IPS-15b (cell line): ENCODE measurements around the gene SH3BP5L.
"Not testable (repeated sequence)": the region's sequence is repeated elsewhere in the genome, so short reads cannot be mapped to it uniquely, and the experiment has no call there.

ENCODE experiments used
- H3K27me3 ChIP-seq: one replicate; pipeline ENCODE4 v1.6.1; 2013; ENCODE audit warnings: low read length; ENCODE audit not compliant: control insufficient read depth, insufficient read depth
- H3K36me3 ChIP-seq: one replicate; pipeline ENCODE4 v1.6.1; 2013; ENCODE audit warnings: low read length; ENCODE audit not compliant: control insufficient read depth, insufficient read depth
- H3K4me1 ChIP-seq: one replicate; pipeline ENCODE4 v1.6.1; 2013; ENCODE audit warnings: mild to moderate bottlenecking, low read length; ENCODE audit not compliant: control insufficient read depth, insufficient read depth
- H3K4me3 ChIP-seq: one replicate; pipeline ENCODE4 v1.5.1; 2013; ENCODE audit warnings: low read depth, low read length
- H3K9ac ChIP-seq: one replicate; pipeline ENCODE4 v1.6.1; 2013; ENCODE audit warnings: low read depth, mild to moderate bottlenecking, low read length
- H3K9me3 ChIP-seq: one replicate; pipeline ENCODE4 v1.6.1; 2013; ENCODE audit warnings: mild to moderate bottlenecking, low read length; ENCODE audit not compliant: control insufficient read depth, insufficient read depth

Gene SH3BP5L

GRCh38 chr1:248800459-248800858 is 25.3 kb downstream of the SH3BP5L start:
- peaks cover 9% of the 10 kb centered on the region for H3K9me3 ChIP-seq
- H3K9ac ChIP-seq = no peak overlapping the region
- no peaks in the 10 kb centered on the region for H3K4me1 ChIP-seq
- H3K27me3 ChIP-seq = no peaks in the 10 kb centered on the region
- no peaks in the 10 kb centered on the region for H3K36me3 ChIP-seq
- H3K4me3 ChIP-seq = no peak overlapping the region

- Histone ChIP-seq H3K4me3 (no peak overlapping the region), H3K4me1 (no peaks in the 10 kb centered on the region), H3K9me3 (peaks cover 13% of the 10 kb centered on the region), H3K27me3 (no peaks in the 10 kb centered on the region), H3K9ac (no peak overlapping the region), H3K36me3 (no peaks in the 10 kb centered on the region)
Measured at GRCh38 chr1:248798791-248799190, 26.9 kb downstream of the SH3BP5L start.

GRCh38 chr1:248794663-248795062 is 31.1 kb downstream of the SH3BP5L start:
- not testable (repeated sequence) for H3K9ac ChIP-seq, H3K36me3 ChIP-seq, H3K9me3 ChIP-seq, H3K27me3 ChIP-seq, H3K4me1 ChIP-seq, H3K4me3 ChIP-seq

DNA sequence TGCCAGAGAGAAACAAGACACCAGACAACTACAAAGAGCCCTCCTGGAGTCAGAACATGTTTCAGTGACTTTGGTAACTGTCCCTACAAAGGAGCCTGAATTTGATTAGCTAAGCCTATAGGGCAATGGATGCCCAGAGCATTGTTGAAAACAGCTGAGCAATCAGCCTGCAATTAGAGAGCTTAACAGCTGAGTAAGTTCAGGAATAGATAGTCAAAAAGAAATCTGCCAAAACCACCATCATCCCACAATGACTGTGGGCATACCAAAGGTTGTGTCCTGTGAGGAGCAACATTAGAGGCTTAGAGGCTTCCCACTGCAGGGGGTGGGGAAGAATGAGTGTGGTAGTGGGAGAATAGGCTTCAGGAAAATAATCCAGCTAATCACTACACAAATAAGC is 32.1 kb downstream of the SH3BP5L start:
- Histone ChIP-seq H3K27me3 (no peaks in the 10 kb centered on the region), H3K4me1 (no peaks in the 10 kb centered on the region), H3K9me3 (peaks cover 5% of the 10 kb centered on the region), H3K9ac (no peak overlapping the region), H3K4me3 (no peak overlapping the region), H3K36me3 (no peaks in the 10 kb centered on the region)

DNA sequence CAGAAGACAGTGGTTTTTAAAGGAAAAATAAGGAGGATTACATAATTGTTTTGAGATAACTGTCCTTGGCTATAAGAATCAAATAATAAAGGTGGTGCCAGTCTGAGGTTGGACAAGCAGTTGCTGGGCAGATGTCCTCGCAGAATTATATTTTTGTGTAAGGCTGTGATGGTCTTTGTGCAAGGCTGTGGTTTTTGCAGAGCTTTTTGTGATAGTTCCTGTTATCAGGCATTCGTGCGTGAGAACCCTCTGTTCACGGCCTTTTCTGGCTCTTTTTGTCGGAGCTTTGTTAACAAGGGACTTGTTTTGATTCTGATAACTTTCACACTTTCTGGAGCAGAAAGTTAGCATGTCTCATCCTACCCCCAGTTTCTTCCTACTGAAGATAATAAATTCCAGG is 33.4 kb downstream of the SH3BP5L start:
- Histone ChIP-seq H3K4me1 (no peaks in the 10 kb centered on the region), H3K9ac (no peak overlapping the region), H3K27me3 (no peaks in the 10 kb centered on the region), H3K4me3 (no peak overlapping the region), H3K9me3 (peaks cover 9% of the 10 kb centered on the region), H3K36me3 (no peaks in the 10 kb centered on the region)

- Histone ChIP-seq H3K36me3 (no peaks in the 10 kb centered on the region), H3K27me3 (no peaks in the 10 kb centered on the region)
Measured at GRCh38 chr1:248791010-248791409, 34.7 kb downstream of the SH3BP5L start.

DNA sequence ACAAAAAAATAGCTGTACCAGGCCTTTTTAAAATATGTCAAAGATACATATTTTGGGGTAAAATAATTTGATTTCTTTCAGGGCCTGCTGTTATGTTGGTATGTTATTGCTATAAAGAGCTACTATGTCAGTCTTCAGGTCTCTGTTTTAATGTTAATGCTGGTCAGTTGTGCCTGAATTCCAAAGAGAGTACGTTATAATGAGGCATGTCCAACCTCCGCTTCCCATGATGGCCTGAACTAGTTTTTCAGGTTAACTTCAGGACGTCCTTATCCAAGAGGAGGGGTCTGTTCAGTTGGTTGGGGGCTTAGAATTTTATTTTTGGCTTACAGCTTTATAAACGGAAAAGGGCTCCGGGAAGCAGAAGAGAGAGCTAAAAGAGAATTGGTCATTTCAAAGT is 35.3 kb downstream of the SH3BP5L start:
- H3K36me3 ChIP-seq = no peaks in the 10 kb centered on the region
- H3K9me3 ChIP-seq = peaks cover 9% of the 10 kb centered on the region
- H3K27me3 ChIP-seq = no peaks in the 10 kb centered on the region
- no peak overlapping the region for H3K4me3 ChIP-seq
- H3K9ac ChIP-seq = no peak overlapping the region
- H3K4me1 ChIP-seq = no peaks in the 10 kb centered on the region

More at GRCh38 chr1:248791010-248791409, 34.7 kb downstream of the SH3BP5L start:
- H3K9me3 ChIP-seq = peaks cover 9% of the 10 kb centered on the region
- no peak overlapping the region for H3K4me3 ChIP-seq
- H3K9ac ChIP-seq = no peak overlapping the region
- no peaks in the 10 kb centered on the region for H3K4me1 ChIP-seq

DNA sequence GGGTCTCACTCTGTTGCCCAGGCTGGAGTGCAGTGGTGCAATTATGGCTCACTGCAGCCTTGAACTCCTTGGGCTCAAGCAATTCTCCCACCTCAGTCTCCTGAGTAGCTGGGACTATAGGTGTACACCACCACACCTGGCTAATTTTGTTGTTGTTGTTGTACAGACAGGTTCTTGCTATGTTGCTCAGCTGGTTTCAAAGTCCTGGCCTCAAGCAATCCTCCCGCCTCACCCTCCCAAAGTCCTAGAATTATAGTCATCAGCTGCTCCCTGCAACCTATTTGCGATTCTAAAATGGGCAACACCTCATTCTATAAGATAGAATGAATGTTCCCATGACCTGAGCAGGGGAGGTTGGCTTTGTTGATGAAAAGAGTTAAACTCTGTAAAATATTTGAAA is 36.4 kb downstream of the SH3BP5L start:
- H3K36me3 ChIP-seq, H3K9ac ChIP-seq, H3K27me3 ChIP-seq, H3K9me3 ChIP-seq, H3K4me1 ChIP-seq, H3K4me3 ChIP-seq: not testable (repeated sequence)

- no peaks in the 10 kb centered on the region for H3K27me3 ChIP-seq
- no peak overlapping the region for H3K9ac ChIP-seq
- H3K9me3 ChIP-seq = peaks cover 4% of the 10 kb centered on the region
- H3K4me1 ChIP-seq = no peaks in the 10 kb centered on the region
- no peak overlapping the region for H3K4me3 ChIP-seq
- H3K36me3 ChIP-seq = no peaks in the 10 kb centered on the region
Measured at GRCh38 chr1:248788327-248788726, 37.4 kb downstream of the SH3BP5L start.

DNA sequence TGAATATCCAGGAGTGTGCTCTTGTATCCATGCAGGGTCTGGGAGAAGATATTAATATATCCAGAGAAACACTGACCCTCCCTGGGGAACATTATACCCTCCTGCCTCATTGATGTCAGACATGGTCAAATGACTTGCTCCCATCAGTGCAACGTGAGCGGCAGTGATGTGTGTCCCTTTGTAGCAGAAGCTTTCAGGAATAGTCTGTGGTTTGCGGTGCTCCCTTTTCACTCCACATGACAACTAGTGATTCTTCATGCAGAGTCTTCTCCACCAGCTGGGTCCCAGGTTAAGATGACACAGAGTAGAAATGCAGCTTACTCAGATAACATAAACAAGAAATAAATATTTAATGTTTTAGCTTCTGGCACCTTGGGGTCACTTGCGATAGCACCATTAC is 38.3 kb downstream of the SH3BP5L start:
- Histone ChIP-seq H3K9me3 (peaks cover 4% of the 10 kb centered on the region), H3K9ac (no peak overlapping the region), H3K27me3 (no peaks in the 10 kb centered on the region), H3K4me1 (no peaks in the 10 kb centered on the region), H3K36me3 (no peaks in the 10 kb centered on the region), H3K4me3 (no peak overlapping the region)

DNA sequence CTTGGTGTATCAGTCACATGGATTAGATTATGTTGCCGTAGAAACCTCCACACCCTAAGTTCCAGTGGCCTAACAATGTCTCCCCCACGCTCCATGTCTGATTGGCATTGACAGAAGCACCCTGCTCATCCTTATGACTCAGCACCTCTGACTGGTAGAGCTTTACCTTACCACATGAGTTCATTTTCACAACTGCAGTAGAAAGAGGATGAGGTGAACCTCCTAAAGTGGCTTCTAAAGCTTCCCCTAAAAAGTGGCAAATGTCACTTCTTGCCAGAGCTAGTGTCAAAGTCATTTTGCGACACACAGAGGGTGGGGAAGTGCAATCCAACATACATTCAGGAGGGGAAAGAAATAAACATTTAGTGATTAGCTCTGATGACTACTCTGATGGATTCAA is 39.6 kb downstream of the SH3BP5L start:
- H3K9me3 ChIP-seq = peaks cover 4% of the 10 kb centered on the region
- H3K4me3 ChIP-seq = no peak overlapping the region
- no peaks in the 10 kb centered on the region for H3K27me3 ChIP-seq
- no peak overlapping the region for H3K9ac ChIP-seq
- H3K4me1 ChIP-seq = no peaks in the 10 kb centered on the region
- no peaks in the 10 kb centered on the region for H3K36me3 ChIP-seq

GRCh38 chr1:248783367-248783766 is 42.3 kb downstream of the SH3BP5L start:
- H3K4me3 ChIP-seq = no peak overlapping the region
- no peaks in the 10 kb centered on the region for H3K27me3 ChIP-seq
- no peak overlapping the region for H3K9ac ChIP-seq
- H3K4me1 ChIP-seq = no peaks in the 10 kb centered on the region
- no peaks in the 10 kb centered on the region for H3K36me3 ChIP-seq
- peaks cover 4% of the 10 kb centered on the region for H3K9me3 ChIP-seq
